ENCODE results near the gene RAB43.
"Not testable (repeated sequence)": the region's sequence is repeated elsewhere in the genome, so short reads cannot be mapped to it uniquely, and the experiment has no call there.

The RAB43 gene

GRCh38 chr3:129112308-129113052 is 9.1 kb downstream of the RAB43 start:
- no peaks in the 10 kb centered on the region for H3K27me3 Mint-ChIP-seq
- H3K4me1 Mint-ChIP-seq (ENCODE audit: low read depth) = peaks cover 84% of the 10 kb centered on the region
- peak overlapping the region; percentile 65 for H3K4me3 Mint-ChIP-seq
- H3K27ac Mint-ChIP-seq = peak overlapping the region; percentile 97
- H3K9me3 Mint-ChIP-seq (ENCODE audit: low read depth) = no peaks in the 10 kb centered on the region
- H3K36me3 Mint-ChIP-seq = peaks cover 6% of the 10 kb centered on the region

GRCh38 chr3:129111076-129111780 is 10.4 kb downstream of the RAB43 start:
- Mint-ChIP-seq H3K27ac (peak overlapping the region; percentile 97), H3K4me3 (peak overlapping the region; percentile 32), H3K4me1 (ENCODE audit: low read depth) (peaks cover 86% of the 10 kb centered on the region)
- H3K9me3 Mint-ChIP-seq (ENCODE audit: low read depth); H3K27me3 Mint-ChIP-seq; H3K36me3 Mint-ChIP-seq: not testable (repeated sequence)

GRCh38 chr3:129107793-129108192 is 13.8 kb downstream of the RAB43 start:
- H3K4me3 Mint-ChIP-seq = peak overlapping the region; percentile 55
- no peaks in the 10 kb centered on the region for H3K27me3 Mint-ChIP-seq
- H3K9me3 Mint-ChIP-seq (ENCODE audit: low read depth) = no peaks in the 10 kb centered on the region
- peak overlapping the region; percentile 93 for H3K27ac Mint-ChIP-seq
- peaks cover 9% of the 10 kb centered on the region for H3K36me3 Mint-ChIP-seq
- peaks cover 87% of the 10 kb centered on the region for H3K4me1 Mint-ChIP-seq (ENCODE audit: low read depth)

- H3K9me3 Mint-ChIP-seq (ENCODE audit: low read depth) = no peaks in the 10 kb centered on the region
- H3K27me3 Mint-ChIP-seq = no peaks in the 10 kb centered on the region
- H3K36me3 Mint-ChIP-seq = peaks cover 9% of the 10 kb centered on the region
- no peak overlapping the region for H3K4me3 Mint-ChIP-seq
- peak overlapping the region; percentile 93 for H3K27ac Mint-ChIP-seq
- peaks cover 86% of the 10 kb centered on the region for H3K4me1 Mint-ChIP-seq (ENCODE audit: low read depth)
These were observed 14.6 kb downstream of the RAB43 start for GRCh38 chr3:129106866-129107565.

- Mint-ChIP-seq H3K9me3 (ENCODE audit: low read depth) (no peaks in the 10 kb centered on the region), H3K4me1 (ENCODE audit: low read depth) (peaks cover 87% of the 10 kb centered on the region), H3K36me3 (peaks cover 9% of the 10 kb centered on the region), H3K27me3 (no peaks in the 10 kb centered on the region), H3K27ac (peak overlapping the region; percentile 93), H3K4me3 (peak overlapping the region; percentile 17)
These were observed 15.3 kb downstream of the RAB43 start for GRCh38 chr3:129106320-129106719.

GRCh38 chr3:129105862-129106261 is 15.7 kb downstream of the RAB43 start:
- H3K9me3 Mint-ChIP-seq (ENCODE audit: low read depth) = no peaks in the 10 kb centered on the region
- no peak overlapping the region for H3K4me3 Mint-ChIP-seq
- H3K4me1 Mint-ChIP-seq (ENCODE audit: low read depth) = peaks cover 88% of the 10 kb centered on the region
- H3K27ac Mint-ChIP-seq = peak overlapping the region; percentile 93
- H3K36me3 Mint-ChIP-seq = peaks cover 9% of the 10 kb centered on the region
- no peaks in the 10 kb centered on the region for H3K27me3 Mint-ChIP-seq

GRCh38 chr3:129104498-129105079 is 17.0 kb downstream of the RAB43 start:
- H3K27me3 Mint-ChIP-seq = no peaks in the 10 kb centered on the region
- H3K9me3 Mint-ChIP-seq (ENCODE audit: low read depth) = no peaks in the 10 kb centered on the region
- H3K36me3 Mint-ChIP-seq = peaks cover 8% of the 10 kb centered on the region
- peaks cover 85% of the 10 kb centered on the region for H3K4me1 Mint-ChIP-seq (ENCODE audit: low read depth)
- peak overlapping the region; percentile 78 for H3K27ac Mint-ChIP-seq
- H3K4me3 Mint-ChIP-seq = no peak overlapping the region

GRCh38 chr3:129104051-129104450 is 17.6 kb downstream of the RAB43 start:
- H3K27ac Mint-ChIP-seq = peak overlapping the region; percentile 78
- peaks cover 89% of the 10 kb centered on the region for H3K4me1 Mint-ChIP-seq (ENCODE audit: low read depth)
- peak overlapping the region; percentile 52 for H3K4me3 Mint-ChIP-seq
- H3K9me3 Mint-ChIP-seq (ENCODE audit: low read depth) = no peaks in the 10 kb centered on the region
- H3K36me3 Mint-ChIP-seq = peaks cover 8% of the 10 kb centered on the region
- no peaks in the 10 kb centered on the region for H3K27me3 Mint-ChIP-seq

- no peaks in the 10 kb centered on the region for H3K9me3 Mint-ChIP-seq (ENCODE audit: low read depth)
- H3K27me3 Mint-ChIP-seq = no peaks in the 10 kb centered on the region
- H3K27ac Mint-ChIP-seq = peak overlapping the region; percentile 78
- H3K4me3 Mint-ChIP-seq = peak overlapping the region; percentile 33
- H3K4me1 Mint-ChIP-seq (ENCODE audit: low read depth) = peaks cover 85% of the 10 kb centered on the region
- H3K36me3 Mint-ChIP-seq = peaks cover 10% of the 10 kb centered on the region
These were observed 18.3 kb downstream of the RAB43 start for GRCh38 chr3:129103296-129103695.

- H3K9me3 Mint-ChIP-seq (ENCODE audit: low read depth) = no peaks in the 10 kb centered on the region
- no peaks in the 10 kb centered on the region for H3K27me3 Mint-ChIP-seq
- H3K36me3 Mint-ChIP-seq = peaks cover 10% of the 10 kb centered on the region
- H3K4me1 Mint-ChIP-seq (ENCODE audit: low read depth) = peaks cover 85% of the 10 kb centered on the region
- peak overlapping the region; percentile 92 for H3K27ac Mint-ChIP-seq
- peak overlapping the region; percentile 21 for H3K4me3 Mint-ChIP-seq
These were observed 20.1 kb downstream of the RAB43 start for GRCh38 chr3:129101370-129102138.

GRCh38 chr3:129100274-129100673 is 21.3 kb downstream of the RAB43 start:
- Mint-ChIP-seq H3K27me3 (no peaks in the 10 kb centered on the region), H3K27ac (peak overlapping the region; percentile 92), H3K4me1 (ENCODE audit: low read depth) (peaks cover 80% of the 10 kb centered on the region), H3K36me3 (peaks cover 10% of the 10 kb centered on the region), H3K9me3 (ENCODE audit: low read depth) (no peaks in the 10 kb centered on the region), H3K4me3 (no peak overlapping the region)

GRCh38 chr3:129095285-129095684 is 26.3 kb downstream of the RAB43 start:
- H3K27me3 Mint-ChIP-seq = no peaks in the 10 kb centered on the region
- no peak overlapping the region for H3K4me3 Mint-ChIP-seq
- H3K4me1 Mint-ChIP-seq (ENCODE audit: low read depth) = peaks cover 35% of the 10 kb centered on the region
- H3K36me3 Mint-ChIP-seq = peaks cover 7% of the 10 kb centered on the region
- H3K9me3 Mint-ChIP-seq (ENCODE audit: low read depth) = no peaks in the 10 kb centered on the region
- no peak overlapping the region for H3K27ac Mint-ChIP-seq

GRCh38 chr3:129088312-129088711 is 33.3 kb downstream of the RAB43 start:
- H3K4me1 Mint-ChIP-seq (ENCODE audit: low read depth) = peaks cover 12% of the 10 kb centered on the region
- not testable (repeated sequence) for H3K27me3 Mint-ChIP-seq, H3K27ac Mint-ChIP-seq

GRCh38 chr3:129087904-129088303 is 33.7 kb downstream of the RAB43 start:
- not testable (repeated sequence) for H3K36me3 Mint-ChIP-seq; H3K9me3 Mint-ChIP-seq (ENCODE audit: low read depth); H3K27ac Mint-ChIP-seq; H3K27me3 Mint-ChIP-seq; H3K4me3 Mint-ChIP-seq
- H3K4me1 Mint-ChIP-seq (ENCODE audit: low read depth) = peaks cover 14% of the 10 kb centered on the region

More at GRCh38 chr3:129088312-129088711, 33.3 kb downstream of the RAB43 start:
- H3K9me3 Mint-ChIP-seq (ENCODE audit: low read depth); H3K36me3 Mint-ChIP-seq; H3K4me3 Mint-ChIP-seq: not testable (repeated sequence)
